GM12878 (cell line): Measurements from ENCODE around the gene MCMBP. TPM values are rescaled to one million over a fixed set of nuclear protein-coding genes. Genes with fewer than 3 reads are reported as not detected.

Source experiments
- CHD4 ChIP-seq: fragments of 200-600 bp; sonication (generic); IDR thresholded peaks from 2 replicates; pipeline ENCODE4 v1.6.1; 2016; ENCODE audit warnings: mild to moderate bottlenecking
- HSF1 ChIP-seq: fragments of 150-350 bp; IDR thresholded peaks from 2 replicates; pipeline ENCODE4 v1.6.1; 2014; ENCODE audit warnings: mild to moderate bottlenecking, low read depth, low read length
- MYC ChIP-seq: IDR thresholded peaks from 2 replicates; pipeline ENCODE4 v1.6.1; 2011; ENCODE audit warnings: mild to moderate bottlenecking, low read length, moderate library complexity, inconsistent platforms; ENCODE audit not compliant: insufficient read depth, insufficient replicate concordance, insufficient read length, severe bottlenecking
- RB1 ChIP-seq: fragments of 450-650 bp; formaldehyde crosslinking; IDR thresholded peaks from 2 replicates; pipeline ENCODE4 v1.6.1; 2017; ENCODE audit warnings: mild to moderate bottlenecking, borderline replicate concordance
- RELA ChIP-seq: fragments of 450-650 bp; IDR thresholded peaks from 2 replicates; pipeline ENCODE4 v1.8.0; 2014; ENCODE audit warnings: borderline replicate concordance; ENCODE audit not compliant: partially characterized antibody
- SKIL ChIP-seq: fragments of 450-650 bp; IDR thresholded peaks from 2 replicates; pipeline ENCODE4 v1.6.1; 2017; ENCODE audit warnings: mild to moderate bottlenecking, low read depth, inconsistent platforms; ENCODE audit not compliant: poor library complexity, severe bottlenecking
- SMAD5 ChIP-seq: IDR thresholded peaks from 2 replicates; pipeline ENCODE4 v1.6.1; 2016; ENCODE audit warnings: antibody characterized with exemption, low read depth
- SRF ChIP-seq, 2 experiments: IDR thresholded peaks; 2 replicates each; pipeline ENCODE4 v1.6.1; 2011; ENCODE audit warnings: low read depth in 2 of 2, low read length in 2 of 2, mild to moderate bottlenecking in 1 of 2, moderate library complexity in 1 of 2
- polyA plus RNA-seq, 11 experiments: library from polyadenylated mRNA; depleted of rRNA in 4 of 11; unstranded in 6 of 11; stranded (reverse) in 5 of 11; fragments of >200 nt; fragmentation: Nextera tagmentation in 4 of 11; fragmentation: Illumina TruSeq in 1 of 11; extraction: Ambion mirVana in 4 of 11; extraction: Trizol in 1 of 11; gene quantifications; 1 replicate in 1 of 11; 2 replicates in 10 of 11; pipeline versions ENCODE4 v1.2.1 to v1.2.3, GENCODE V29; 2011 to 2016; ENCODE audit warnings: inconsistent platforms in 2 of 11, missing spikeins in 2 of 11, low read depth in 1 of 11
- total RNA-seq, 4 experiments: library from RNA; depleted of rRNA in 3 of 4; stranded (reverse); fragments of >200 nt in 3 of 4; fragmentation: Illumina TruSeq in 1 of 4; extraction: Trizol in 1 of 4; gene quantifications; 2 replicates each; pipeline versions ENCODE4 v1.2.1 to v1.2.3, GENCODE V29; 2013 to 2021
- TF ChIP-seq, protein P1 (sequence below): IDR thresholded peaks from 2 replicates; pipeline ENCODE4 v1.6.1; 2012; ENCODE audit warnings: improper control_type of control experiment, low read depth, low read length; ENCODE audit not compliant: insufficient replicate concordance
- TF ChIP-seq, protein P2 (sequence below): fragments of 450-650 bp; formaldehyde crosslinking; IDR thresholded peaks from 2 replicates; pipeline ENCODE4 v1.4.0; 2020; ENCODE audit warnings: mild to moderate bottlenecking, moderate library complexity
- TF ChIP-seq, protein P3 (sequence below): fragments of 450-650 bp; IDR thresholded peaks from 2 replicates; pipeline ENCODE4 v1.6.1; 2018; ENCODE audit warnings: borderline replicate concordance, mild to moderate bottlenecking; ENCODE audit not compliant: partially characterized antibody

MCMBP gene
- total and polyA plus RNA-seq, 10 of the 15 experiments (the other 5 are each of a cell fraction or from before 2014, with no cell fraction given) = 7.6 to 93.1 (median 75.7) TPM

GRCh38 chr10:119784340-119785067 is 88.1 kb downstream of the MCMBP start (continued):
- TF ChIP-seq HSF1 (no peak), RELA (no peak), RB1 (no peak), SMAD5 (no peak), SKIL (peak; percentile 89), MYC (no peak), CHD4 (no peak), SRF (IDR thresholded peaks at IDR 0.05; ENCODE audit: low read depth in 2 of 2, low read length in 2 of 2) (no peak)
- TF ChIP-seq, protein P1, sequence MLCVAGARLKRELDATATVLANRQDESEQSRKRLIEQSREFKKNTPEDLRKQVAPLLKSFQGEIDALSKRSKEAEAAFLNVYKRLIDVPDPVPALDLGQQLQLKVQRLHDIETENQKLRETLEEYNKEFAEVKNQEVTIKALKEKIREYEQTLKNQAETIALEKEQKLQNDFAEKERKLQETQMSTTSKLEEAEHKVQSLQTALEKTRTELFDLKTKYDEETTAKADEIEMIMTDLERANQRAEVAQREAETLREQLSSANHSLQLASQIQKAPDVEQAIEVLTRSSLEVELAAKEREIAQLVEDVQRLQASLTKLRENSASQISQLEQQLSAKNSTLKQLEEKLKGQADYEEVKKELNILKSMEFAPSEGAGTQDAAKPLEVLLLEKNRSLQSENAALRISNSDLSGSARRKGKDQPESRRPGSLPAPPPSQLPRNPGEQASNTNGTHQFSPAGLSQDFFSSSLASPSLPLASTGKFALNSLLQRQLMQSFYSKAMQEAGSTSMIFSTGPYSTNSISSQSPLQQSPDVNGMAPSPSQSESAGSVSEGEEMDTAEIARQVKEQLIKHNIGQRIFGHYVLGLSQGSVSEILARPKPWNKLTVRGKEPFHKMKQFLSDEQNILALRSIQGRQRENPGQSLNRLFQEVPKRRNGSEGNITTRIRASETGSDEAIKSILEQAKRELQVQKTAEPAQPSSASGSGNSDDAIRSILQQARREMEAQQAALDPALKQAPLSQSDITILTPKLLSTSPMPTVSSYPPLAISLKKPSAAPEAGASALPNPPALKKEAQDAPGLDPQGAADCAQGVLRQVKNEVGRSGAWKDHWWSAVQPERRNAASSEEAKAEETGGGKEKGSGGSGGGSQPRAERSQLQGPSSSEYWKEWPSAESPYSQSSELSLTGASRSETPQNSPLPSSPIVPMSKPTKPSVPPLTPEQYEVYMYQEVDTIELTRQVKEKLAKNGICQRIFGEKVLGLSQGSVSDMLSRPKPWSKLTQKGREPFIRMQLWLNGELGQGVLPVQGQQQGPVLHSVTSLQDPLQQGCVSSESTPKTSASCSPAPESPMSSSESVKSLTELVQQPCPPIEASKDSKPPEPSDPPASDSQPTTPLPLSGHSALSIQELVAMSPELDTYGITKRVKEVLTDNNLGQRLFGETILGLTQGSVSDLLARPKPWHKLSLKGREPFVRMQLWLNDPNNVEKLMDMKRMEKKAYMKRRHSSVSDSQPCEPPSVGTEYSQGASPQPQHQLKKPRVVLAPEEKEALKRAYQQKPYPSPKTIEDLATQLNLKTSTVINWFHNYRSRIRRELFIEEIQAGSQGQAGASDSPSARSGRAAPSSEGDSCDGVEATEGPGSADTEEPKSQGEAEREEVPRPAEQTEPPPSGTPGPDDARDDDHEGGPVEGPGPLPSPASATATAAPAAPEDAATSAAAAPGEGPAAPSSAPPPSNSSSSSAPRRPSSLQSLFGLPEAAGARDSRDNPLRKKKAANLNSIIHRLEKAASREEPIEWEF = no peak
- TF ChIP-seq, protein P2, sequence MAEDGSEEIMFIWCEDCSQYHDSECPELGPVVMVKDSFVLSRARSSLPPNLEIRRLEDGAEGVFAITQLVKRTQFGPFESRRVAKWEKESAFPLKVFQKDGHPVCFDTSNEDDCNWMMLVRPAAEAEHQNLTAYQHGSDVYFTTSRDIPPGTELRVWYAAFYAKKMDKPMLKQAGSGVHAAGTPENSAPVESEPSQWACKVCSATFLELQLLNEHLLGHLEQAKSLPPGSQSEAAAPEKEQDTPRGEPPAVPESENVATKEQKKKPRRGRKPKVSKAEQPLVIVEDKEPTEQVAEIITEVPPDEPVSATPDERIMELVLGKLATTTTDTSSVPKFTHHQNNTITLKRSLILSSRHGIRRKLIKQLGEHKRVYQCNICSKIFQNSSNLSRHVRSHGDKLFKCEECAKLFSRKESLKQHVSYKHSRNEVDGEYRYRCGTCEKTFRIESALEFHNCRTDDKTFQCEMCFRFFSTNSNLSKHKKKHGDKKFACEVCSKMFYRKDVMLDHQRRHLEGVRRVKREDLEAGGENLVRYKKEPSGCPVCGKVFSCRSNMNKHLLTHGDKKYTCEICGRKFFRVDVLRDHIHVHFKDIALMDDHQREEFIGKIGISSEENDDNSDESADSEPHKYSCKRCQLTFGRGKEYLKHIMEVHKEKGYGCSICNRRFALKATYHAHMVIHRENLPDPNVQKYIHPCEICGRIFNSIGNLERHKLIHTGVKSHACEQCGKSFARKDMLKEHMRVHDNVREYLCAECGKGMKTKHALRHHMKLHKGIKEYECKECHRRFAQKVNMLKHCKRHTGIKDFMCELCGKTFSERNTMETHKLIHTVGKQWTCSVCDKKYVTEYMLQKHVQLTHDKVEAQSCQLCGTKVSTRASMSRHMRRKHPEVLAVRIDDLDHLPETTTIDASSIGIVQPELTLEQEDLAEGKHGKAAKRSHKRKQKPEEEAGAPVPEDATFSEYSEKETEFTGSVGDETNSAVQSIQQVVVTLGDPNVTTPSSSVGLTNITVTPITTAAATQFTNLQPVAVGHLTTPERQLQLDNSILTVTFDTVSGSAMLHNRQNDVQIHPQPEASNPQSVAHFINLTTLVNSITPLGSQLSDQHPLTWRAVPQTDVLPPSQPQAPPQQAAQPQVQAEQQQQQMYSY (CRISPR knock-in tag) = no peak
- TF ChIP-seq, protein P3, sequence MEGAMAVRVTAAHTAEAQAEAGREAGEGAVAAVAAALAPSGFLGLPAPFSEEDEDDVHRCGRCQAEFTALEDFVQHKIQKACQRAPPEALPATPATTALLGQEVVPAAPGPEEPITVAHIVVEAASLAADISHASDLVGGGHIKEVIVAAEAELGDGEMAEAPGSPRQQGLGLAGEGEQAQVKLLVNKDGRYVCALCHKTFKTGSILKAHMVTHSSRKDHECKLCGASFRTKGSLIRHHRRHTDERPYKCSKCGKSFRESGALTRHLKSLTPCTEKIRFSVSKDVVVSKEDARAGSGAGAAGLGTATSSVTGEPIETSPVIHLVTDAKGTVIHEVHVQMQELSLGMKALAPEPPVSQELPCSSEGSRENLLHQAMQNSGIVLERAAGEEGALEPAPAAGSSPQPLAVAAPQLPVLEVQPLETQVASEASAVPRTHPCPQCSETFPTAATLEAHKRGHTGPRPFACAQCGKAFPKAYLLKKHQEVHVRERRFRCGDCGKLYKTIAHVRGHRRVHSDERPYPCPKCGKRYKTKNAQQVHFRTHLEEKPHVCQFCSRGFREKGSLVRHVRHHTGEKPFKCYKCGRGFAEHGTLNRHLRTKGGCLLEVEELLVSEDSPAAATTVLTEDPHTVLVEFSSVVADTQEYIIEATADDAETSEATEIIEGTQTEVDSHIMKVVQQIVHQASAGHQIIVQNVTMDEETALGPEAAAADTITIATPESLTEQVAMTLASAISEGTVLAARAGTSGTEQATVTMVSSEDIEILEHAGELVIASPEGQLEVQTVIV = no peak
